HL-60 (cell line): Measurements from ENCODE around the gene CALML3.

Source experiments
- DNase-seq, 2 experiments: peaks; one replicate each; pipeline ENCODE4 v3.0.0-alpha.2; 2010 to 2020; ENCODE audit warnings: low read depth in 1 of 2, low spot score in 1 of 2
- H3K27ac ChIP-seq: fragments of 250-450 bp; sonication (Bioruptor Pico); replicated peaks from 2 replicates; pipeline ENCODE4 v1.5.1; 2020; ENCODE audit warnings: mild to moderate bottlenecking, moderate library complexity
- H3K27me3 ChIP-seq: fragments of 250-450 bp; sonication (Bioruptor Pico); 2 replicates; pipeline ENCODE4 v1.5.1; 2021; ENCODE audit warnings: mild to moderate bottlenecking, moderate library complexity; ENCODE audit not compliant: insufficient read depth, poor library complexity, severe bottlenecking
- H3K4me3 ChIP-seq: replicated peaks from 2 replicates; pipeline ENCODE4 v1.5.1; 2011; ENCODE audit warnings: mild to moderate bottlenecking, control low read depth, low read length; ENCODE audit not compliant: insufficient read depth
- GABPA ChIP-seq: IDR thresholded peaks from 2 replicates; pipeline ENCODE4 v1.6.1; 2012; ENCODE audit warnings: low read depth
- POLR2AphosphoS5 ChIP-seq: IDR thresholded peaks from 2 replicates; pipeline ENCODE4 v1.6.1; 2012; ENCODE audit warnings: low read depth
- SPI1 ChIP-seq: IDR thresholded peaks from 2 replicates; pipeline ENCODE4 v1.6.1; 2012; ENCODE audit warnings: low read depth, mild to moderate bottlenecking, borderline replicate concordance
- TF ChIP-seq, protein P1 (sequence below): IDR thresholded peaks from one replicate; pipeline ENCODE4 v1.5.1; 2011; ENCODE audit warnings: low read length, control low read depth, inconsistent platforms; ENCODE audit not compliant: insufficient read depth
- TF ChIP-seq, protein P2 (sequence below): IDR thresholded peaks from 2 replicates; pipeline ENCODE4 v1.6.1; 2012; ENCODE audit warnings: low read depth; ENCODE audit not compliant: insufficient replicate concordance

CALML3 gene

DNA sequence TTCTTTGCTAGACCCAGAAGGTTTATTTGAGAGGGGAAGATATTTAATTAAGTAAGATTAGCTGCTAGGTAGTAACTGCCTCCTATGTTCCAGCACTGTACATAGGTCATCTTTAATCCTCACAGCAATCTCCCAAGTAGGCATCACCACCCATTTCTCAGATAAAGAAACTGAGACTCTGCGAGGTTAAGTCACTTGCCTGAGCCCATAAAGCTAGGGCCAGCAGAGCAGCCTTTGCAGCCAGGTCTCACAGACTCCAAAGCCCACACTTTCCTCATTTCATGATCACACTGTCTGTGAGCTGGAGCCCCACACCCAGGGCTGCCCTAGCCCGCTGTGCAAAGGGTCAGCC lies 20.6 kb downstream of the CALML3 start:
- DNase-seq, result no peak
- H3K4me3 ChIP-seq, result no peak overlapping the region
- no peak for TF ChIP-seq GABPA
- TF ChIP-seq, protein P1, sequence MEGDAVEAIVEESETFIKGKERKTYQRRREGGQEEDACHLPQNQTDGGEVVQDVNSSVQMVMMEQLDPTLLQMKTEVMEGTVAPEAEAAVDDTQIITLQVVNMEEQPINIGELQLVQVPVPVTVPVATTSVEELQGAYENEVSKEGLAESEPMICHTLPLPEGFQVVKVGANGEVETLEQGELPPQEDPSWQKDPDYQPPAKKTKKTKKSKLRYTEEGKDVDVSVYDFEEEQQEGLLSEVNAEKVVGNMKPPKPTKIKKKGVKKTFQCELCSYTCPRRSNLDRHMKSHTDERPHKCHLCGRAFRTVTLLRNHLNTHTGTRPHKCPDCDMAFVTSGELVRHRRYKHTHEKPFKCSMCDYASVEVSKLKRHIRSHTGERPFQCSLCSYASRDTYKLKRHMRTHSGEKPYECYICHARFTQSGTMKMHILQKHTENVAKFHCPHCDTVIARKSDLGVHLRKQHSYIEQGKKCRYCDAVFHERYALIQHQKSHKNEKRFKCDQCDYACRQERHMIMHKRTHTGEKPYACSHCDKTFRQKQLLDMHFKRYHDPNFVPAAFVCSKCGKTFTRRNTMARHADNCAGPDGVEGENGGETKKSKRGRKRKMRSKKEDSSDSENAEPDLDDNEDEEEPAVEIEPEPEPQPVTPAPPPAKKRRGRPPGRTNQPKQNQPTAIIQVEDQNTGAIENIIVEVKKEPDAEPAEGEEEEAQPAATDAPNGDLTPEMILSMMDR, result no peak
- no peak for TF ChIP-seq SPI1
- TF ChIP-seq, protein P2, sequence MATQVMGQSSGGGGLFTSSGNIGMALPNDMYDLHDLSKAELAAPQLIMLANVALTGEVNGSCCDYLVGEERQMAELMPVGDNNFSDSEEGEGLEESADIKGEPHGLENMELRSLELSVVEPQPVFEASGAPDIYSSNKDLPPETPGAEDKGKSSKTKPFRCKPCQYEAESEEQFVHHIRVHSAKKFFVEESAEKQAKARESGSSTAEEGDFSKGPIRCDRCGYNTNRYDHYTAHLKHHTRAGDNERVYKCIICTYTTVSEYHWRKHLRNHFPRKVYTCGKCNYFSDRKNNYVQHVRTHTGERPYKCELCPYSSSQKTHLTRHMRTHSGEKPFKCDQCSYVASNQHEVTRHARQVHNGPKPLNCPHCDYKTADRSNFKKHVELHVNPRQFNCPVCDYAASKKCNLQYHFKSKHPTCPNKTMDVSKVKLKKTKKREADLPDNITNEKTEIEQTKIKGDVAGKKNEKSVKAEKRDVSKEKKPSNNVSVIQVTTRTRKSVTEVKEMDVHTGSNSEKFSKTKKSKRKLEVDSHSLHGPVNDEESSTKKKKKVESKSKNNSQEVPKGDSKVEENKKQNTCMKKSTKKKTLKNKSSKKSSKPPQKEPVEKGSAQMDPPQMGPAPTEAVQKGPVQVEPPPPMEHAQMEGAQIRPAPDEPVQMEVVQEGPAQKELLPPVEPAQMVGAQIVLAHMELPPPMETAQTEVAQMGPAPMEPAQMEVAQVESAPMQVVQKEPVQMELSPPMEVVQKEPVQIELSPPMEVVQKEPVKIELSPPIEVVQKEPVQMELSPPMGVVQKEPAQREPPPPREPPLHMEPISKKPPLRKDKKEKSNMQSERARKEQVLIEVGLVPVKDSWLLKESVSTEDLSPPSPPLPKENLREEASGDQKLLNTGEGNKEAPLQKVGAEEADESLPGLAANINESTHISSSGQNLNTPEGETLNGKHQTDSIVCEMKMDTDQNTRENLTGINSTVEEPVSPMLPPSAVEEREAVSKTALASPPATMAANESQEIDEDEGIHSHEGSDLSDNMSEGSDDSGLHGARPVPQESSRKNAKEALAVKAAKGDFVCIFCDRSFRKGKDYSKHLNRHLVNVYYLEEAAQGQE, result no peak
- TF ChIP-seq POLR2AphosphoS5, result no peak
- no peaks in the 10 kb centered on the region for H3K27me3 ChIP-seq
- H3K27ac ChIP-seq, result no peak overlapping the region

DNA sequence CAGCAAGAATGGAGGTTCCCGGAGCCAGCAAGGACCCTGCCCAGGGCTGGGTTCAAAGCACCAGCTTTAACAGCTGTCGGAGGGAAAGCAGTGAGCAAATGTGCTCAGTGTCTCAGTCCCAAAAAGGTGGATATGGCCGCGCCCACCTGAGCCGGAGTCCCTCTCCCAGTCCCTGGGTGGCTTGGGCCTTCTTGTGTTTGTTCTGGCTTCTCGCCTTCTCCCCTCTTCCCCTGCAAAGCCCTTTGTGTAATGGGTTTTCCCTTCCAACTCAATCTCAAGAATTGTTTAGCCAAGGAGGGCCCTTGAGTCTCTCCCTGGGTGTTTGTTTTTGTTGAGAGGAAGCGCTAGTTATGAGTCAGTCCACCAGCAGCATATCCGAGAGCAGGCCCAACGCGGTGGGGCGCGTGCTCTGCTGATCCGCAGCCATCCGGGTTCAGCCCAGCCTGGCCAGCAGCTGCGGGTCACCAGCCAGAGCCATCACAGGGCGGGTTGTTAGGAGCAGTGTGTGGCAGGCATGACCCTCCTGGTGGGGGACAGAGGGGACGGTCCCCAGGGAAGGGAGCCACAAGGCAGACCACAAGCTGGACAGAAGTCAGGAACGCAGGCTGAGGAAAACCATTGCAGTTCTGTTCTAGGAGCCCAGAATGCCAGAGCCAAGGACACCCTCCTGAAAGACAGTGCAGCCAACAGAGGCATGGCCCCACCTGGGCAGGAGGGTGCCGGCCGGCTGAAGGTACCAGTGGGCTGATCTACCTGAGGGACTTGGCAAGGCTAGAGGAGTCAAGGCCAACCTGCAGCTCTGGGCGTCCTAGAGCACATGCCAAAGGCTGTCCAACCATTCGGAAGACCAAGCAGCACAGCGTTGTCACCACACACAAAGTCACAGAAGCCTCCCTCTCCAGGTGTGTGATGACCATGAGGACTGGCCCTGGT lies 21.3 kb downstream of the CALML3 start:
- TF ChIP-seq GABPA, result no peak
- TF ChIP-seq, protein P2, result no peak
- no peak for TF ChIP-seq POLR2AphosphoS5
- TF ChIP-seq, protein P1, result no peak
- no peak for TF ChIP-seq SPI1
- no peaks in the 10 kb centered on the region for H3K27me3 ChIP-seq
- H3K4me3 ChIP-seq, result no peak overlapping the region
- DNase-seq, result no peak
- no peak overlapping the region for H3K27ac ChIP-seq

DNA sequence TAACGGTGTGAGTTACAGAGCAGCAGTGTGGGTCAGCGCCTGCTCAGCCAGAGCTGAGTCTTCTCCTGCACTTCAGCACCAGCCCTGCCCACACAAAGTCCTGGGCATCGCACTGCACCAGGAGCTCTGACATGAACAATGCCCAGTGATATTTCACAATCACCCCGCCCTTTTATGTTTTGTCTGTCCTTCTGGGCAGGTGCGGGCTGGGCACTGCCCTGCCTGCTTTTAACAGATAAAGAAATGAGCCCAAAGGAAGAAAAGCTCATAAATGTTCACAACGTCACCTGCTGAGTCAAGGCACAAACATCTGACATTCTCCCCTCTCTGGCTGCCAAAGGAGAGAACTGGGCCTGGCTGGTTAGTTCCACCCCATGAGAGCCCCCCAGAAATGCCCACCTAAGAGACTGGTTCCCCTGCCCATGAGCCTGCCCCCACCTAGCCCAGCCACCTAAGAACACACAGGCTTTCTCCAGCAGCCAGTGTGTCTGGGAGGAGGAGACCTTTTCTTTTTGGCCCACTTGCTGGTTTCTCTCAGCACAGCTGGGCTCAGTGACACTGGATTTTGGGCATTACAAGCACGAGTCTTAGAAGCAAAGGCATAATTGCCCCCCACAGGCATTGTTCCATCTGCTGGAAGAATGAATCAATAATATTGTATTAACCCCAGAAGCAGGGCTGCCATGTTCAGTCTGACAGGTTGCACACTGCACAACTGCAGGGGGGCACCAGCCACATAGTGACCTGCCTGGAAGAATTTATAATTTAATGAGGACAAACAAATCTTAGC lies 22.3 kb downstream of the CALML3 start:
- no peak for DNase-seq
- H3K4me3 ChIP-seq, result no peak overlapping the region
- no peaks in the 10 kb centered on the region for H3K27me3 ChIP-seq
- TF ChIP-seq, protein P1, result no peak
- no peak for TF ChIP-seq GABPA
- TF ChIP-seq, protein P2, result no peak
- TF ChIP-seq POLR2AphosphoS5, result no peak
- TF ChIP-seq SPI1, result no peak
- no peak overlapping the region for H3K27ac ChIP-seq
